ENCODE measurements around the gene LRRC72.

GRCh38 chr7:16515785-16516685, 10.6 kb upstream of the LRRC72 start:
- TF ChIP-seq, protein P1, sequence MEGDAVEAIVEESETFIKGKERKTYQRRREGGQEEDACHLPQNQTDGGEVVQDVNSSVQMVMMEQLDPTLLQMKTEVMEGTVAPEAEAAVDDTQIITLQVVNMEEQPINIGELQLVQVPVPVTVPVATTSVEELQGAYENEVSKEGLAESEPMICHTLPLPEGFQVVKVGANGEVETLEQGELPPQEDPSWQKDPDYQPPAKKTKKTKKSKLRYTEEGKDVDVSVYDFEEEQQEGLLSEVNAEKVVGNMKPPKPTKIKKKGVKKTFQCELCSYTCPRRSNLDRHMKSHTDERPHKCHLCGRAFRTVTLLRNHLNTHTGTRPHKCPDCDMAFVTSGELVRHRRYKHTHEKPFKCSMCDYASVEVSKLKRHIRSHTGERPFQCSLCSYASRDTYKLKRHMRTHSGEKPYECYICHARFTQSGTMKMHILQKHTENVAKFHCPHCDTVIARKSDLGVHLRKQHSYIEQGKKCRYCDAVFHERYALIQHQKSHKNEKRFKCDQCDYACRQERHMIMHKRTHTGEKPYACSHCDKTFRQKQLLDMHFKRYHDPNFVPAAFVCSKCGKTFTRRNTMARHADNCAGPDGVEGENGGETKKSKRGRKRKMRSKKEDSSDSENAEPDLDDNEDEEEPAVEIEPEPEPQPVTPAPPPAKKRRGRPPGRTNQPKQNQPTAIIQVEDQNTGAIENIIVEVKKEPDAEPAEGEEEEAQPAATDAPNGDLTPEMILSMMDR (IDR thresholded peaks at IDR 0.05) = no peak
- no peak for TF ChIP-seq POLR2A (IDR thresholded peaks at IDR 0.05)
